SH-SY5Y (cell line): ENCODE measurements around the gene CD58.

Experiments used
- GATA2 ChIP-seq: IDR thresholded peaks from 2 replicates; pipeline ENCODE4 v1.6.1; 2011; ENCODE audit warnings: mild to moderate bottlenecking, low read depth, low read length
- GATA3 ChIP-seq: IDR thresholded peaks from 2 replicates; pipeline ENCODE4 v1.6.1; 2011; ENCODE audit warnings: low read depth, mild to moderate bottlenecking, low read length, moderate library complexity

- TF ChIP-seq GATA2 (no peak), GATA3 (no peak)
Observed at GRCh38 chr1:116474921-116475849, 95.6 kb downstream of the CD58 start.
